ENCODE measurements around the gene RALB. TPM values are rescaled to one million over a fixed set of nuclear protein-coding genes. Genes with fewer than 3 reads are reported as not detected.

The RALB gene
- polyA plus RNA-seq, 2 of the 4 experiments (the other 2 are of a cell fraction), result 72.9 to 76.5 TPM

- no peak for TF ChIP-seq FOSL2 (IDR thresholded peaks at IDR 0.05)
- no peak for TF ChIP-seq FOSL2 (CRISPR knock-in tag; IDR thresholded peaks at IDR 0.05)
- TF ChIP-seq EP300 (IDR thresholded peaks at IDR 0.05), result no peak
- TF ChIP-seq PHF8 (IDR thresholded peaks at IDR 0.05; ENCODE audit: borderline replicate concordance, low read depth), result no peak
- TF ChIP-seq NPAS2 (CRISPR knock-in tag; IDR thresholded peaks at IDR 0.05; ENCODE audit: borderline replicate concordance), result no peak
- no peak for TF ChIP-seq FOXS1 (CRISPR knock-in tag; IDR thresholded peaks at IDR 0.05)
- TF ChIP-seq HES2 (IDR thresholded peaks at IDR 0.05), result no peak
- TF ChIP-seq ATOH8 (CRISPR knock-in tag; IDR thresholded peaks at IDR 0.05; ENCODE audit: low read depth), result no peak
- no peak for TF ChIP-seq HOXB13 (CRISPR knock-in tag; IDR thresholded peaks at IDR 0.05; ENCODE audit: low read depth)
- TF ChIP-seq CBX8 (IDR thresholded peaks at IDR 0.05), result no peak
These were observed 8.1 kb downstream of the RALB start (continued) for GRCh38 chr2:120260736-120261135.

GRCh38 chr2:120261387-120262006, 8.8 kb downstream of the RALB start:
- peaks cover 6% of the 10 kb centered on the region; the same call in 1 of the 3 replicates for H3K9me3 ChIP-seq
- no peaks in the 10 kb centered on the region for H3K4me1 ChIP-seq
- ChIA-PET CTCF (no interaction called here), POLR2A (no interaction called here)
- H3K27ac ChIP-seq, result no peak overlapping the region
- no peak overlapping the region for H3K4me3 ChIP-seq
- no peak for ATAC-seq
- FAIRE-seq, result no peak
- TF ChIP-seq MAFK (IDR thresholded peaks at IDR 0.05; ENCODE audit: partially characterized antibody), result no peak
- no peak for TF ChIP-seq CBX2 (IDR thresholded peaks at IDR 0.05; ENCODE audit: borderline replicate concordance, low read depth)
- no peak for TF ChIP-seq TFCP2L1 (CRISPR knock-in tag; IDR thresholded peaks at IDR 0.05)
- no peak for TF ChIP-seq HOXB13 (CRISPR knock-in tag; IDR thresholded peaks at IDR 0.05; ENCODE audit: low read depth)
- no peak for TF ChIP-seq ESRRA (IDR thresholded peaks at IDR 0.05; ENCODE audit: borderline replicate concordance, low read length)
- no peak for TF ChIP-seq JUN (IDR thresholded peaks at IDR 0.05)
- TF ChIP-seq CHD2 (IDR thresholded peaks at IDR 0.05; ENCODE audit: low read length, partially characterized antibody), result no peak
- TF ChIP-seq MAZ (IDR thresholded peaks at IDR 0.05; ENCODE audit: borderline replicate concordance, low read depth, low read length), result no peak
- TF ChIP-seq ZC3H11A (IDR thresholded peaks at IDR 0.05), result no peak
- DNase-seq (ENCODE audit: low read depth in 1 of 2, low spot score in 1 of 2), result no peak
- no peak overlapping the region for H3K4me2 ChIP-seq
- 91% methylated on average over 6 of the region's 6 CpGs for WGBS (ENCODE audit: missing lambda C conversion rate)

GRCh38 chr2:120262150-120262549, 9.5 kb downstream of the RALB start:
- WGBS (ENCODE audit: missing lambda C conversion rate), result 83% methylated on average over 2 of the region's 2 CpGs
- ChIA-PET CTCF (no interaction called here), POLR2A (no interaction called here)
- H3K4me2 ChIP-seq, result no peak overlapping the region
- H3K9me3 ChIP-seq, result peaks cover 6% of the 10 kb centered on the region; the same call in 1 of the 3 replicates
- TF ChIP-seq EP300 (IDR thresholded peaks at IDR 0.05), result no peak
- TF ChIP-seq NPAS2 (CRISPR knock-in tag; IDR thresholded peaks at IDR 0.05; ENCODE audit: borderline replicate concordance), result no peak
- TF ChIP-seq CTCF (IDR thresholded peaks at IDR 0.05), result no peak
- TF ChIP-seq FOSL2 (IDR thresholded peaks at IDR 0.05), result no peak
- no peak for TF ChIP-seq FOSL2 (CRISPR knock-in tag; IDR thresholded peaks at IDR 0.05)
- no peak for TF ChIP-seq JUN (IDR thresholded peaks at IDR 0.05)
- no peak for TF ChIP-seq NR3C1 (IDR thresholded peaks at IDR 0.05)
- no peak overlapping the region for H3K4me3 ChIP-seq
- H3K4me1 ChIP-seq, result no peaks in the 10 kb centered on the region
- H3K27ac ChIP-seq, result no peak overlapping the region
- DNase-seq (ENCODE audit: low read depth in 1 of 2, low spot score in 1 of 2) (no peak), FAIRE-seq (no peak), ATAC-seq (no peak)

All from A549 (cell line).